GM18873 (cell line): ENCODE data around the gene CDC42EP3.

Experiments
- ATAC-seq: cut with Tn5 transposase; IDR thresholded peaks from one replicate; pipeline ENCODE4 v1.9.1; 2021; ENCODE audit warnings: mild to moderate bottlenecking, moderate library complexity, moderate number of reproducible peaks; ENCODE audit not compliant: unreplicated experiment, low FRiP score

Gene CDC42EP3

DNA sequence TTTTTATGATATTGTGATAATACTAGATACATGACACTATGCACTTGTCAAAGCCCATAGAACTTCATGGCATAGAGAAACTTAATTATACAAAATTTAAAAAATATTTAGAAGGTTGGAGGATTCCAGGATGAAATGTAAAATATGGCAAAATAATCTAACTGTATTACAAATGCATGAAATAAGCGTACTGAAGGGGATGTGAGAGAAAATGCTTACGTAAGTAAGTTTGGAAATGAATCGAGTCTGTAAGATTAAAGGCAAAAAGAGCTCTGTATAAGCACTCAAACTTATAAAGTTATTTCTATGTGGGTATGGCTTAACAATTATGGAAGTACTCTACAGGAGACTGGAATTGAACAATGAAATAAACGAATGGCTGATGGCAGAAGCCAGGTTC, 13.4 kb upstream of the CDC42EP3 start:
- ATAC-seq = no peak

DNA sequence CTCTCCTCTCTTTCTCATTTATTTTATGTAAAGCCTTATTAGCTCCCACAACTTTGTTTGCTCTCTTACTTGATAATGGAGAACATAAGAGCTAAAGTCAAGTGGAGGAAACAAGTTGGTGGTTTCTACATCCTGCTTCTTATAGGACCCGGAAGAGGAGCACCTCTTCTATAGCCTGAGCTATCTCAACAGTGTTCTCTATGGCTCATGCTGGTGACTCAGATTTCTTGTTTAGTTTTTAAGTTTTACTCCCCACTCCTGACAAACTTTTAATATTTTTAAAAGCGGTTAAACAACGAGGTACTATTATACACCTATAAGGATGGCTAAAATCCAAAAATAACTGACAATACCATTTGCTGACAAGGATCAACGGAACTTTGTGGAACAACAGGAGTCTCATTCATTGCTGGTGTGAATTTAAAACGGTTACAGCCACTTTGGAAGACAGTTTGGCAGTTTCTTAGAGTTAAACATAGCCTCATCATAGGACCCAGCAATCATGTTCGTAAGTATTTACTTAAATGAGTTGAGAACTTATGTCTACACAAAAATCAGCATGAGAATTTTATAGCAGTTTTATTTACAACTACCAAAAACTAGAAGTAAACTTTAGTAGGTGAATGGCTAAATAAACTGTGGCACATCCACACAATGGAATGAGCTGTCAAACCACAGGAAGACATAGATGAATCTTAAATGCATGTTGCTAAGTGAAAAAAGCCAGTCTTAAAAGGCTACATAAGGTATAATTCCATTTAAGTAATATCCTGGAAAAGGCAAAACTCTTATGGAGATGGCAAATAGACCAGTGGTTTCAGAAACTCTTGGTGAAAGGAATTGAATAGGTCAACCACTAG, 12.7 kb upstream of the CDC42EP3 start:
- no peak for ATAC-seq

DNA sequence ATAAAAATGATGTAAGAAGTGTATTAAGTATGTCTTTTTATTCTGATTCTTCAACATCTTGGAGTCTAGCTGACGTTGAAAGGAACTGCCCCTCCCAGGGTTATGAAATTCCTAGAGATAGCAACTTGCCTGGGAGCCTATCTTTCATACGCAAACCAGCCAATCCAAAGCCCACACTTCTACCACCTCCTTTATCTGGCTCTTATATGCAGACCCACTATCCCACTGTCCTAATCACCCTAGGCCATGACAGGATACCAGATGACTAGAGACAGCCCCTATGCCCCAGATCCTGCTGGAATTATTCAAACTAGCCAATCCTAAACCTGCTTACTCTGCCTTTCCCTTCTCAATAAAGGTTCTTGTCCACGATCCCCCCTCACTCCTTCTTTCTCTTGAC, 11.8 kb upstream of the CDC42EP3 start:
- no peak for ATAC-seq

DNA sequence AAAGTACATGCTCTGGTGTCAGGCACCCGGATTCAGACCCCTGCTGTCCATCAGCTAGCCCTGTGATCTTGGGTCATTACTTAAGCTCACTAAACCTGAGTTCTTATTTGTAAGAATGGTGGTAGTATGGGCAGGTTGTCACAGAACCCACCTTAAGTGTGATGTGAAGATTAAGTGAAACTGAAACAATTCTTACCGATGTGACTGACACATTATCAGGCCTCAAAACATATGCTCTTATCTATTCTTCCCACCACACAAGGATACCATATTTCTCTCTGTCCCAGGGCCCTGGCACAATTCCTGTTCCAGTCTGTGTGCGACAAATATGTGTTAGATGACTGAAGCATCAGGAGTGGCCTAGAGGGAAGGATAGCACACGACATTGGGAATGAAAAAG, 11.0 kb upstream of the CDC42EP3 start:
- ATAC-seq = no peak

DNA sequence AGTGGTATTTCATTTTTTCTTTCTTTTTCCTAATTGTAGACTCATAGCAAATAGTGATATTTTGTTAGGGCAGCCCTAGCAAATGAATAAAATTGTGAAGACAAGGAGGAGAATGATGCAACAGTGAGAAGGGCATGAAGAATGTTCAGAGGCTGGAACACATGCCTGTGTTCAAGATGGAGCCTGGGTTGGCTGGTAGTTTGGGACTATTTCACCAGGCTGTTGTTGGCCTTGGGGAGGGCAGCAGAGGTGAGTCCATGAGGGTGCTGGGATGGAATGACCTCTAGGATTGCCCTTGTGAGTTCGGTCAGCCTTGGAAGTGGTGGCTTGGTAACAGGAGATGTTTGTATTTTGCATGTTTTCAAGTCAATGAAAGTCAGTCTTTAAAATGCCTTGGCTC, 10.1 kb upstream of the CDC42EP3 start:
- ATAC-seq = no peak

DNA sequence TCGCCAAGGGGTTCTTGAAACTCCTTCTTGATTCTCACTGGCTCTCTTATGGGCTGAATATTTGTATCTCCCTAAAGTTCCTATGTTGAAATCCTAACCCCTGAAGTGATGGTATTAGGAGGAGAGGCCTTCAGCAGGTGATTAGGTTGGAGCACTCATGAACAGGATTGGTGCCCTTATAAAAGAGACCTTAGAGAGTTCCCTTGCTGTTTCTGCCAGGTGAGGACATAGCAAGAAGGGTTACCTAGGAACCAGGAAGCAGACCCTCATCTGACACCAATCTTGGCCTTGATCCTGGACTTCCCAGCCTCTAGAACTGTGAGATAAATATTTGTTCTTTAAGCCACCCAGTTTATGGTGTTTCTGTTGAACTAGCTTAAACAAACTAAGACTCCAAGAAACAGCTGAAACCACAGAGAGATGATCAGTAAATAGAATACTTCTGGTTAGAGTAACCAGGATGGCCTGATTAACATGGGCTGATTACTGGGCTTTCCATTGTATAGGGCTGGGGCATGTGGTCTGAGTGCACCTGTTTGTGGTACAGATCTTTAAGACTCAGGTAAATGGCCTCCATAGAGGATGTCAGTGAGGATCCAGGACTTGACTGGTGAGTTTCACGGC, 7.7 kb upstream of the CDC42EP3 start:
- no peak for ATAC-seq

DNA sequence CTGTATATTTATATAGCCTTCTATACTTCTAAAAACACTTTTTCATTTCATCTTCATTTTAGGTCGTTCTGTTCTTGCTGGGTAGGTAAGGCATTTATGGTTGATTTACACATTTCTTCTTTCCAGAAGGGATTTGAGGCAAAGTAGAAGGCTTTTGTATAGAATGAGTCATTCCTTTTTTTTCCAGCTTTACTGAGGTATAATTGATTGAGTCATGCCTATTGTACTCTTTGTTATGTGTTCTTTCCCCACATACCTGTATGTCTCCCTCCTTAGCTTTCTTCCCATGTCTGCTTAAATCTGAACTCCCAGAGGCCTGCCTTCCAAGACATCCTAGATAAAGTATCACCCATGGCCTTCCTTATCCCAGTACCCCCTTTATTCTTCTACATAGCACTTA, 4.8 kb upstream of the CDC42EP3 start:
- no peak for ATAC-seq

DNA sequence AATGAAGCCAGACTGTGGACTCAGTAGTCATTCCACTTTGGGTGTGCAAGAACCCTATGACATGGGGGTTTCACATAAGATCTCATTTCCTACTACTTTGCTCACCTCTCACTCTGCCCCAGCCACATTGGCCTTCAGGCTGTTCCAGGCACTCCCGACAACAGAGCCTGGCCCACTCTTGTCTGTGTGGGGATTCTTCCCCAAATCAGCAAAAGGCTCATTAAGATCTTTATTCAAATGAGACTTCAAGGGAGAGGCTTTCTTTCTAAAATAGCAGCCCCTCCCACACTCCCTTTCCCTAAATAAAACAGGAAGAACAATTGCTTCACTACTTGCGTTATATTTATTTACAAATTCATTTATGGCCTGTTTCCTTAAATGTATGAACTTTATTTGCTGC, 3.5 kb upstream of the CDC42EP3 start:
- no peak for ATAC-seq

DNA sequence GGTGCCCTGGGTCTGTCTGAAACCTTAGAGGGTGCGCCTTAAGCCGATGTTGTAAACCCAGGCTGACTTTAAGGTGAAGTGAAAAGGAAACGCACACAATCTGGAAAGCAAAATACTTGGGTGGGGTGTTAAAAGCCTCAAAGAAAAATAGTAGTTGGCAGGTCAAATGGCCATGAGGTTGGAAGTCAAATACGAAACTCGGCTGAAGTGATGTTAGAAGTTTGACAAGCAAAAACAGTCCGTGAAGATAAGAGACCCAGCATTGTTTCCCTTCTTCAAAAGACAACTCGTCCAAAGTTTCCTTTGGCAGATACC, 1.4 kb upstream of the CDC42EP3 start:
- no peak for ATAC-seq

DNA sequence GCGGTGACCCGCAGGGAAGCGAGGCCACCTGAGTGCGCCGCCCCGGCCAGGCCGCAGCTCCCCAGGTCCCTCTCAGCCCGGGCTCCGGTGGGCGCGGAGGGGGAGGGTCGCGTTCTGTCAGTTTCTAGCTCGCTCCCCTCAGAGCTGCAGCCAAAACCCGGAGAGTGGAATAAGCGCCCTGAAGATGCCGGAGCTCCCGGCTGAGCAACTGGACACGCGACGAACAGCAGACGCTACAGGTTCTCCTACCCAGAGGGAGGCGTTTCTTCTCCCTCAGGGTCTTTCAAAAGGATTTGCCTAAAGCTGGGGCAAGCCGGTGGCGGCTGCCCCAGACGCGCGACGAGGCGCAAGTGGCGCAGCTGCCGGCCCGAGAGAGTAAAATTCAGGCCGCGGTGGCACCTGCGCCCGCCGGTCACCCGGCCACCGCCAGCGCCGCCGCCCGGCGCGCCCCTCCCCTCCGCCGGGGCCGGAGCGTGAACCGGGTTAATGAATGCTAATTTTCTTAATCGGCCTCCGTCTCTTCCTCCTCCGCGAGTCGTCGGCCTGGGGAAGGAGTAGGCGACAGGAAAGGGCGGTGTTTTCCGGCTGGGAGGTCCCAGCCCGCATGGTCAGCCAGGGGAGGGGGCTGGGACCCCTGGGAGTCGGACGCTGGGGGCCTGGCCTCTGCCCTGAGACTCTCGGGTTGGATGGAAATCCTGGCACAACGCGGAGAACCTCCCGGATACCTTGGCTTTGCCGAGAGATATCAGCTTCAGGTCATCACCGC, 845 bp upstream of the CDC42EP3 start:
- ATAC-seq = peak; percentile 47

DNA sequence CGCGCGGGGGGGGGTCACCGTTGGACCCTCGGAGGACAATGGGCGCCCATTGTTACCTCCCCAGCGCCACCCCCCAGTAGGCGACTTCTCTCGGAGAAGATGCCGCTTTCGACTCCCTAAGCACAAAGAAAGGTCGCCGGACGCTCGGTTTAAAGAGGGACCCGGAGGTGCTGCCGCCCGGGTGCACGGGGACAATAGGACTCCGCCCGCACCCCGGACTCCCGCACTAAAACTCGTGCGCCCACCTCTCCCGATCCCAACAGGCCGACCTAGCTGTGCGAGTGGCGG, 318 bp upstream of the CDC42EP3 start:
- peak; percentile 13 for ATAC-seq

DNA sequence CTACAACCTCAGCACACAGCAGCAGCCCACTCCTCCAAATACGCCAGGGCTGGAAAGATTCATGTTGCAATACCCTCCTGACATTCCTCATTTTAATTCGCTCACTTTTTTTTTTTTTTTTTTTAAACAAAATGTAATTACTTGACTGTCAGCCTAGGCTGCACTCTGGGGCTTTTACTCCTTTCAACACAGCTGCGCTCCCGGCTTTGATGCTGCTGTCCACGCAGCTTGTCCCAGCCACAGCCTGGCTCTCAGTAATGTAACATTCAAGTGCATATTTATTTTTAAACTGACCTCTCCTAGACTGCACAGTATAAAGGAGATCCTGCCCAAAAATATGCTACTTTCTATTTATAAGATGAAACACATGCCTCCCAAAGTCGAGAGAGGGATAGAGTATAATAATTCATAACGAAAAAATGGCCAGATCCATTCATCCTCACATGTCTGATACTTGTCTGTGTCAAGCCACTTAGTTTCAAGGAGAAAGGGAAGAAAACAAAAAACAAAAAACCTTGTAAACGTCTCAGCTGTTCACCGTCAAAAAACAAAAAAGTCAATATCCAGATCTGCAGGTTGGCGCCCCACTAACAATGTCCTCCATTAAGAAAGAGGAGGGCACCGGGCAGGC, 949 bp downstream of the CDC42EP3 start:
- ATAC-seq = no peak

DNA sequence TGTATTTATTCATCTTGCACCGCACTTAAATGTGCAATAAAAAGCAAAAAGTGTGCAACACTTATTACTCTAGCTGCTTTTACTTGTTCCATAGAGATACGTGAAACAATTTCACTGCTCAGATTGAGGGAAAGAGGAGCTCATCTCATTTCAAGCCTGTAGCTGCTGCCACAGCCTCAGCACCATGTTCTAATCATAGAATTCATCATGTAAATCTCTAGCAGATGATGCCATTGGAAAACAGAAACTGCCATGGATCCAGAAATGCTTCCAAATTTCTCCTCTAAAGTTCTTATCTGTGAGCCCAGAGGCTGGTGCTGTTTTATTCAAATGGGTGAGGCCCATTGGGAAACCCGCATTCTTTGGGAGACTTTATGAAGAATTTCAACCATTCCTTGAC, 2.0 kb downstream of the CDC42EP3 start:
- no peak for ATAC-seq

DNA sequence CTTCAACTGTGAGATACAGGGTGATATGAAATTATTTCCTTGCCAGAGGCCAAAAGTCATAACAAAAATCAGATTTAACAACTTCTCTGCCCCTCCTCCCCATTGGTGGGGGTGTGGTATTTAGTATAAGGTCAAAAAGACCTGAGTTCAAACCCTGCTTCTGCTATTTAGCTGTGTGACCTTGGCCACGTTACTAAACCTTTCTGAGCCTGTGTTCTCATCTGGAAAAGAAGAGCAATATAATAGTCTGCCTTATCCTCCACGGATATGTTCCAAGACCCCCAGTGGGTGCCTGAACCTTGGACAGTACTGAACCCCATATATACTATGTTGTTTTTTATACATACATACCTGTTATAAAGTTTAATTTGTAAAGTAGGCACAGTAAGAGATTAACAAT, 3.7 kb downstream of the CDC42EP3 start:
- ATAC-seq = no peak

DNA sequence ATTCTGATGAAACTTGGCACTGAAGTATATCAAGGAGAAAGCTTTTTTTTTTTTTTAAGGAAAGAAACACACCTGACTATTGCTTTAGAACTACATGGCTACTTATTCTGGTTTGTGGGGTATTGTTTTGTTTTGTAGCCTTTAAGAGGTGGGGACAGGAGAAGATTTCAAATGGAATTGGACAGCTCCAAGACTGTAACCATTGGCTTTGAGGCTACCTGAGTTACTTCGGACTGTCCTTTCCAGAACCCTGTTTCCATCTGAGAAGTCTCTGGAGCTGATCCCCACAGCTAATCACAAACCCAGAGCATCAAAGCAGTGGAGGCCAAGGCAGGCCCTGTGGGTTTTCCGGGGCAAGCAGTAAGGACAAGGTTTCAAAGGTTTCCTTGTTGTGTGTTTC, 4.7 kb downstream of the CDC42EP3 start:
- ATAC-seq = no peak

DNA sequence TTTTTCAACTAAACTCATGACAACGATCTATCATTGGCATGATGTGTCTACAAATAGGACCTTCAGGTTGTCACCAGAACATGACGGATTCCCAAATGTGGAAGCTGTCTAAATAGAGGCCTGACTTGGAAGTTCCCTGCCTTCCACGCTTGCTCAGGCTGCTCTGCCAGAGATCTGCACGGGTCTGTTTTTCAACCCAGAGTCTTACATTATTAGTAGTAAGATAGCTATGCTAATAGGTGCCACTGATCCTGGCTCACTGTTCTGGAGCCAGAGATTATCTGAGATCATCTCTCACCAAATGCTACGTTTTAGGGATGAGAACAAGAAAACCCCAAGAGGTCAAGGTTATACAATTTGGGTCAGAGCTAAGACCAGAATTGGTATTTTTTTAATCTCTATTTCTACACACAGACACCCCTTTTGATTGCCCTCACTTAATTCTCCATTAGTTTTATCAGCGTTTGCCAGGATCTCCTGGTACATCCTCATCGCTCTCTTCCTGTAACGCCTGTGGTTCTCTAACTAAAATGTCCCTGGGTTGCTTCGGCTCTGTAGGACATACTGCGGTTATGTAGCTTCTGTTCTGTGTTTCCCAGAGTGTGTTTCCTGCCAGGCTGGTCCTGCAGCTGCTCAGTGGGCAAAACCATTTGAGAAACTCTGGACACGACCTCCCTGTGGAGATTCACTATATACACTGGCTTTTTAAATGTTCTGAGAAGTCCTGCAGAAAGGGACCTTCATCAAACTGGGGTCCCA, 5.7 kb downstream of the CDC42EP3 start:
- ATAC-seq = no peak

DNA sequence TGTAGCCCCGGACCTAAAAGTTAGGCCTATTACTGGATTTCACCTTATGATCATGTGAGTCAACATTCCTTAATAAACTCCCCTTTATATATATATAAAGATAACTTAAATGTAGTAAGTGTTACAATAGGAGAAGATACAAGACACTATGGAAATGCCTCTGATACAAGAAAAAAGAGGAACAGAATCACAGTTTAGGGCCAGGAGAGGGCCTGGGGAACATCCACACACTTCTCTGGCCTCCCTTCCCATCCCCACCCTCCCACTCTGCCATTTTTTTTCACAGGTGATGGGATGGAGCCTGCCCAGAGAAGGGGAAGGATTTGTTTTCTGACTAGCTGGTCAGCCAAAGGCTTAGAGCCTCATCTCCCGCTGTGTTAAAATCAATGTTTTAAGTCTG, 6.4 kb downstream of the CDC42EP3 start:
- no peak for ATAC-seq

DNA sequence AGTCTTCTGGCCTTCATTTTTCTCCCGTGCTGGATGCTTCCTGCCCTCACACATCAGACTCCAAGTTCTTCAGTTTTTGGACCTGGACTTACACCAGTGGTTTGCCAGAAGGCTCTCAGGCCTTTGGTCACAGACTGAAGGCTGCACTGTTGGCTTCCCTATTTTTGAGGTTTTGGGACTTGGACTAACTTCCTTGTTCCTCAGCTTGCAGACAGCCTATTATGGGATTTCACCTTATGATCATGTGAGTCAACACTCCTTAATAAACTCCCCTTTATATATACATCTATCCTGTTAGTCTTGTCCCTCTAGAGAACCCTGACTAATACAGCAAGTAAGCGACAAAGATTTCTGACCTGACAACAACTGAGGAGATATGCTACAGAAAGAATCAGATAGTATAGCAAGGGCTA, 7.2 kb downstream of the CDC42EP3 start:
- ATAC-seq = no peak

DNA sequence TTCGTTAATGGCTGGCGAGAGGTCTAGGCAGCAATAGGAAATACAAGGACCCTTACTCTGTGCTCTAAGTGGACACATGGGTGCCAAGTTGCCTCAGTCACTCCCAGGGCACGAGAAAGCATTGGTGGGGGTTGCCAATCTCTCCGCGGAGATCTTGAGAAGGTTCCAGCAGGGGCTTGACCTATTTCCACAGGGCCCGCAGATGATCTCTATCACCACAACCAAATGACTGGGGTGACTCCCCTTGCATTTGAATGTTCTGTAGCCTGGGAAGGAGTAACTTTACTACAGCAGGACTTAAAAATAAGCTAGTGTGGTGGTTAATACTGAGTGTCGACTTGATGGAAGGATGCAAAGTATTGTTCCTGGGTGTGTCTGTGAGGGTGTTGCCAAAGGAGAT, 8.1 kb downstream of the CDC42EP3 start:
- no peak for ATAC-seq

DNA sequence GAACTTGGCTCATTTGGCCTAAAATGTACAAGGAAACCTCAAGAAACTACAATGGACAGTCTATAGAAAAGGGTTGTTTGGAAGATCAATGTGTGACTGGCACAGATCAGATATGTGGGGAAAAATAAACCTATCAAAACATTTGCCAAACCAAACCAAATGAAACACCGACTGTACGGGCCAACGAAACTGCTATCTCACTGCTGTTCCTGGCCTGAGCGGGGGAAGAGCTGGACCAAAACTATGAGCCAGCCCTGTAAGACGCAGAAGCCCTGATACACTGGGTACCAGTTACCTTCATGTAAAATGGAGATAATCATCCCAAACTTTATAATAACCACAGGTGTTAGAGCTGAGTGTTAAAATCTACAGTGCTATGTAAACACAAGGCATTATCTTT, 11.7 kb downstream of the CDC42EP3 start:
- ATAC-seq = no peak

DNA sequence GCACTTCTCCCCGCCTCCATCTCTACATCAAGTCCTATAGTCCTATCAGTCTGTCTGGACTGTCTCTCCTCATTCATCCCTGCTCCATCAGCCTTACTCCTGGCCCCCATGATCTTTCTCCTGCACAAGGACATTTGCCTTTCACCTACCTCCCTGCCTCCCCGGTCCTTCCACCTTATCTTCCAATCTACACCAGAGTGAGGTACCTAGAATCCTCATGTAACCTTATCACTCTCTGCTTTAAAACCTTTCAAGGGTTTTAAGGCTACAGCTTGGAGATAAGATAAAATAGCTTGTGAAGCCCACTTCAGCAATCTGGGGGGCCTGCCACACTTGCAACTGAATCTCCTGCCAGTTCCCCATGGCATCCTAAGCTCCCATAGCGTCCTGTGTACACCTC, 12.8 kb downstream of the CDC42EP3 start:
- no peak for ATAC-seq
